Fibroblast of skin of back (primary cell): ENCODE results near the gene ADTRP. TPM values are rescaled to one million over a fixed set of nuclear protein-coding genes. Genes with fewer than 3 reads are reported as not detected.

Experiments
- DNase-seq: peaks from one replicate; pipeline ENCODE4 v3.0.0-alpha.2; 2013
- polyA plus RNA-seq, 2 experiments: library from polyadenylated mRNA; unstranded; fragments of 120-200 nt; gene quantifications; one replicate each; pipeline ENCODE4 v1.2.1, GENCODE V29; 2013; ENCODE audit not compliant: insufficient read length in 2 of 2

The ADTRP gene, protein sequence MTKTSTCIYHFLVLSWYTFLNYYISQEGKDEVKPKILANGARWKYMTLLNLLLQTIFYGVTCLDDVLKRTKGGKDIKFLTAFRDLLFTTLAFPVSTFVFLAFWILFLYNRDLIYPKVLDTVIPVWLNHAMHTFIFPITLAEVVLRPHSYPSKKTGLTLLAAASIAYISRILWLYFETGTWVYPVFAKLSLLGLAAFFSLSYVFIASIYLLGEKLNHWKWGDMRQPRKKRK
- 0.92 TPM for polyA plus RNA-seq (2013, experiment 1 of 2; ENCODE audit: insufficient read length)
- polyA plus RNA-seq (2013, experiment 2 of 2; ENCODE audit: insufficient read length): 0.66 TPM

DNA sequence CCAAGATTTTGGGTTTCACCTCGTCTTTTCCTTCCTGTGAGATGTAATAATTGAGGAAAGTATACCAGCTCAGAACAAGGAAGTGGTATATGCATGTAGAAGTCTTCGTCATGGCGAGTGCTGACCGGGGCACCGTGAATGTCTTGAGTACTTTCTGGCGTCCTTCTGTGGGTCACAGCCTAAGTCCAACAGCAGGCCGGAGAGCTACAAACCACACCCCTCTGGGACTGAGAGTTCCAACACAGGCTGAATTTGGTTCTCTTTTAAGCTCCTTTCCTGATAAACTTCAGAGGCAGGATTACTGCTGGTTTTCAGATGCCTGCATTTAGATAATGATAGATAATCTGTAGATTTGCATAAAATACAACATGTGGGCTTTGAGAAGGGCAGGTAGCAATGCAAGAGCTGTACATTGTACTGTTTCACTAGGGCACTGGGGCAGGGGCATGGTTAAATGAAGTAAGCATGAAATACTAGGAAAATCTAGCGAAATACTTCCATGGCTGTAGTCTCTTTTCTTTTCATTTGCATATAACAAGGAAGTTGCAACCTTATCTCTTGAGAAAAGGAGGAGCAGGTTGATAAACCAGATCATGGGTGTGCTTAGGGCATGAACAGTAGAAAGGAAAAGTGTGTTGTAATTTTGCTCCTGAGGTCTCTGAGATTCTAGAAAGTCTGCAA lies at the start of gene ADTRP:
Gene ADTRP, minus strand, starts transcription at position 156 of the 681 bp plus-strand sequence. Its CDS starts 44 bp downstream, at position 112.
- no peak for DNase-seq

DNA sequence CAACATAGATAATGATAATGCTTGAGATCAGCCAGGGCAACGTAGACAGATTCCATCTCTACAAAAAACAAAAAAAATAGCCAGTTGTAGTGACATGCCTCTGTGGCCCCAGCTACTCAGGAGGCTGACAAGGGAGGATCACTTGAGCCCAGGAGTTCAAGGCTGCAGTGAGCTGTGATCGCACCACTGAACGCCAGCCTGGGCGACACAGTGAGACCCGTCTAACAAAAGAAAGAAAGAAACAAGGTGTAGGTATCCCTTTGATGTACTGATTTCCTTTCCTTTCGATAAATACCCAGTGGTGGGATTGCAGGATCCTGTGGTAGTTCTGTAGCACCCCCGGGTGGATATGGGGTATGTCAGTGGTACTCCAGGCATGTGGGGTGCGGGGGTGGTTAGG lies 48.2 kb upstream of the ADTRP start:
- DNase-seq: no peak

DNA sequence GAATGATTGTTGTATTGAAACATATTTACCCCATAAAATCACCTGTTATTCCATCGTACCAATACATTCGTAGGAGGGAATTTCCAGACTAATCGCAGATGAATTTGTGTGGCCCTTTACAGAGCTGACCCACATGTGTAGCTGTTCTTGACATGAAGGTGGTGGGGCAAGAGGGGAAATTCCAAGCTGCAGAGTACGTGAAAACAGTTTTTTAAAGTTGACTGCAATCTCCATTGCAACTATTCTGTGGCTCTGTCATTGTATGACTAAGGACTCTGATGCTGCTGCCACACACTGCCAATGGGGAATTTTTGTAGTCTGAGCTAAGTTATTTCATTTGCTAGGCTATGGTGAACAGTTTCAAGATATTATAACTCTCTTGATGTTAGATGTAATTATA lies 46.4 kb upstream of the ADTRP start:
- peak; percentile 51 for DNase-seq

DNA sequence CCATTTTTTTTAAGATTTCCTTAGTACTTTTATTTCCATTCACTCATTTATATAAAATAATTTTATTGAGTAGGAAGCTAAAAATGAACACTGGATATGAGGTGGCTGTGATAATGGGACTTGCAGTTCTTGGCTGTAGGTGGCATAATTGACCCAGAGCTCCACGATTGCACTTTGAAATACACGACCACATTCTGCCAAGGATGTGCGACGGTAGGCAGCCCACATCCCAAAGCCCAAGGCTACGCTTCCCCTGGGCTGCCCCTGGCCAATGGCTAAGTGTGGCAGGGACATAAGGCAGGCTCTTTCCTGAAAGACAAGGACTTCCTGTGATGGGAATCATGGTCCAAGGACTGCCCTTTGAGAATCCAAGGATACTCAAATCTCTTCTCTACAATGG lies 43.7 kb upstream of the ADTRP start:
- DNase-seq: no peak

DNA sequence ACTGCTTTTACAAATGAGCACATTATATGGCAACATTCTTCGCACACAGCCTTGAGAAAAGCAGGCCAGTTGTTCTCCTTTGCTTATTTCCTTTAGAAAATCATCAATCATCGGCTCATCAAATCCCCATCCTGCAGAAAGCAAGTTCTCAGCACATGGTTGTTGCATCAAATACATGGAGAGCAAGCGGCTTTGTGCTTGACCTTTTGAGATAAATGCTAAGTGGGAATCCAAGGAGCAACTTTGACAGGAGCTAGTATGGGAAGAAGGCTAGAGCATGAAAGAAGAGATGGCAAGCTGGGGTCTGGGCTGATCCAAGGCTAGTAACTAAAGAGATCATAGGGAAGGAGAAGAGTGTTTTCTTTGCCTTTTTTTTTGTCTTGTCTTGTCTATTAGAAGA lies 43.2 kb upstream of the ADTRP start:
- no peak for DNase-seq

DNA sequence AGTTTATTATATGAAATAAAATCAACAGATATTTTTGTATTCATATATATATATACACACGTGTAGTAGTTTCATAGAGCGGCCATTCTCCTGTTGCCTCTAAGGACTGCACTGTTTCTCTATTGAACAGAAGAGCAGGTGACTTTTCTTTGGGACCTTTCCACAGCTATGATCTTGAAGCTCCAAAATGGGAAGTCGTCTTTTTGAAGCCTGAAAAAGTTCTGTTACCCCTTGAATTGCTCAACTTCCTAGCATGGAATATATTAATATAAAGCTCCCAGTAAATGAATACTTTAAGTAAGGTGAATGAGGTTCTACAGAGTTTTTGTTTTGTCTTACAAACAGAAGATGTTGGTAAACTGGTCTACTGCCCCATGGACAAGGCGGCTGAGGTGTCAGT lies 42.2 kb upstream of the ADTRP start:
- DNase-seq: no peak

DNA sequence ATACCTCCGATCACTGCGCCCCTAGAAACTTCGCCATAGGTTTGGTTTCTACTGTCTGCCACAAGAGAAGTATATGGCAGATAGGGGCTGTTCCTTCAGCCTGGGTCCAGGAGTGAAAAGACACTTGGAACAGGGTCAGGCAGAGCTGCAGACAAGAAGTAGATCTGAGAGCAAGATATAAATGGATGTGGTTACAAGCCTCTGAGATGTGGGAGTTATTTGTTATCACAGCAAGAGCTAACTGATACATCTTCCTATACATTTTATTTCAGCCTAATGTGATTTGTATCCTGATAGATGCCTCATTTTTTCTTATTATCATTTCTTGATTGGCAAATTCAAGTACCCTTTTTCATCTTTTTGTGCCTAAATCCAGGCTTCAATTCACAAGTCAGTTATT lies 40.9 kb upstream of the ADTRP start:
- DNase-seq: no peak

DNA sequence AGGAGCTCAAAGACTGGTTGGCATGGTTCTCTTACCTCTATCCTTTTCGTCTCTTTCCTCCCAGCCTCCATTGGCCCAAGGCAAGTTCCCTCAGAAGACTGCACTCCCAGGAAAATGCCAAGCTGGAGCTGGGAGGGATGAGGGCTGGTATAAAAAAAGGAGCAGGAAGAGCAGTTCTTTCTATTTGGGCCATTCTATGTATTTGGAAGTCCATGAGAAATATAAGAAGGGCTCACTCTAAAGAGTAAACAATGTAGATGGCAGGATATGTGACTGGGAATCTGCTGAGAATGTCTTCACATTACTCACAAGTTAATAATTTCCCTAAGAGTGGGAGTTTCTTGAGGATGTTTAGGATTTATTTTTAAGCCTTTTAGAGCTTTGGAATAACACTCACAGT lies 36.6 kb upstream of the ADTRP start:
- DNase-seq: peak; percentile 85

DNA sequence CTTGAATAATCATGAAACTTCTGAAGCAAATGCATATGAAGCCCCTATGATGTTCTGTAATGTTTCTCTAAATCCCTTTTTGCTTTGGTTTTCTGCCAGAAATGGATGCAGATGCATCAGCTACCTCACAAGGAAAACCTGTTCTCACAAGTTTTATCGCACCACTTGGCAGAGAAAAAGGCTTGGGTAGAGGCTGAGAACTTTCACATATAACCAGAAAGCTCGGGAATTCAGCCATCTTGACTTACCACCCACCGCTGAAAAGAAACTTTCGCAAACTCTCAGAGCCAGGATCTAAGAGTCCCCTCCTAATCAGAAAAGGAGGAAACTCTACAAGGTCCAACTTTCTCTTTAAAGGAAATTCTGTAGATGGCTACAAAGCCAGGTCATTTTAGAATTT lies 36.2 kb upstream of the ADTRP start:
- DNase-seq: no peak

DNA sequence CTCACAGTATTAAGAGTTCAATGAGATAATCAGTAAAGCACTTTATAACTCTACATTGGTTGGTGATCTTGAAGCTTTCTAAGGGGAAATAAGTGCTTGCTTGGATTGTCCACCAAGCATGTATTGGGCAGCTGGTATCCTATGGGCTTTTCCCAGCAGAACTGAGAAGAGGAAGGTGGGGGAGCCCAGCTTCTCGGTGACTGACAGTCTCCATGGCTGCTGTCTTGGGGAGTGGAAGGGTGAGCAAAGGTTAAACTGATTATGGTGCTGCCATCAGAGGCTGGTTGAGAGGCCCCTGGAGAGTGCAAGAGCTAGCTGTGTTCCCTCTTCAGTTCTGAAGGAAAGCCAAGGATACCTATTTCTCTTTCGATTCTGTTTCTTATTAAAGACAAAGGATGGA lies 35.5 kb upstream of the ADTRP start:
- no peak for DNase-seq

DNA sequence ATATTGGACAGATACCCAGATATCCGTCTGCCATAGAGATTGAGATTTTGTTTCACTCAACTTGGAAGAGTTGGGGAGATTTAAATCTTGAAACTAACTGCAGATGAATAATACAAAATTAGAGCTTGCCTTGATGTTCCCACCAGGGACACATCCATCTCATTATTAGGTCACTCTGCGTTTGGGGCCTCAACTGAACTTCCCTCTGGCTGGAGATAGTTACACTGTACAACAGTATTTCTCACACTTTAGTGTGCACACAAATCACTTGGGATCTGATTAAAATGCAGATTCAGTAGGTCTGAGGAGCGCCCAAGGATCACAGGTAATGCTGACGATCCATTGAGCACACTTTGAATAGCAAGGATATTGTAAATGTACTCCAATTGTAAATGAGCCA lies 35.0 kb upstream of the ADTRP start:
- DNase-seq: no peak

DNA sequence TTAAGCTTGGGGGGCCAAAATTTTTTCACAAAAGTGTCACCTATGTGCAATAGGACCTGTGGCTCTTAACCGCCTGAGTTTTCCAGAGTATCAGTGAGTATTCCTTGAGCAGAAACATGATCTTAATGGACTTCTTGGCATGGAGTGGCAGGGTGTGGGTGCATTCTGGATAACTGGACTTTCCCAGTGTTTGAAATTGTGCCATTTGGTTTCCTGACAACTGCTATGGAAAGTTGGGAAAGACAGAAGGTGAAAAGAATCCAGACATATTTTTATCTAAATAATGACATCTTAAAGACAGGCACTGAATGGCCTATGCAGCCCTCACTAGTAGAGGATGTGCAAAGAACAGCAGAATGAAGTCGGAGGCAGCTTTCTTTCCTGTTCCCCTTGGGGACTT lies 34.3 kb upstream of the ADTRP start:
- DNase-seq: no peak

DNA sequence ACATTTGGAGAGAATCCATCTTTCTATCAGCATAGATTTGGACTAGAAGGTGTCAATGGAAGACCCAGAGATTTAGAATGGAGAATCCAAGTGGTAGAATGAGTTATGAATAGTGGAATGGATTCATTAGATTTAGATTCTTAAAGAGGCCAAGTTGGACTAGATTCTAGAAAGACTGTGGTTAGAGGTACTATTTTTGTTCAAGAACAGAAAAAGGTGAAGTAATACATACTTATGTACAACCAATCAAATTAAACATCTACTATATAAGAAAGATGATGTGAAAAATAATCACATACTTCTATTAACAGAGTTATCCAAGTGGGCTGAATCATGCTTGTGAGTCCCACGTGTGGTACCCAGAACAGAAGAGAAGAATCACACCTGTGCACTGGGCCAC lies 33.8 kb upstream of the ADTRP start:
- no peak for DNase-seq

DNA sequence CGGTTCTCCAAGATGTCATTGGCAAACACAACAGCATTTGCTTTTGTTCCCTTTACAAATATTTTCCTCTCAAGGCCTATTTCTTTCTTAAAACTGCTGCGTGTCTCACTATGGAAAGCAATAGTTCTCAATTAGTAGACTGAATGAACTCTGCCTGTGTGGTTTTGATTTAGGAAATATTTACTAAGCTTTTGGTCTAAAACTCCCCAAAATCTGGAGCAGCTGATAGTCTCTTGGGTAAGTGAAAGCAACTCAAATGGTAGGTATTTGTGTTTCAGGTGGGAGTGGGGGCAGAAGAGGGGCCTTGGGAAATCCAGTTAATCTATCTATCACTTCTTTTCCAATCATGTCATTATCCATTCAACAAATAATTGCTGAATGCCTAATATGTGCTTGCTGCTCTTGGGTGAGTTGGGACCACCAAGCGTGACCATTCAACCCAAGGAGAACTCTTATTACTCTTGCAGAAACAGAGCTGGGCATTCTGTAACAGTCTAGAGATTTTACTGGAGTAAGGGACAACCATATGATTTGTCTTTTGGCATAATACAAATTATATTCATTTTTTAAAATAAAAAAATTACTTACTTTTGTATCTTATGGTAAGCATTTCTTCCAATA lies 33.2 kb upstream of the ADTRP start:
- DNase-seq: no peak

DNA sequence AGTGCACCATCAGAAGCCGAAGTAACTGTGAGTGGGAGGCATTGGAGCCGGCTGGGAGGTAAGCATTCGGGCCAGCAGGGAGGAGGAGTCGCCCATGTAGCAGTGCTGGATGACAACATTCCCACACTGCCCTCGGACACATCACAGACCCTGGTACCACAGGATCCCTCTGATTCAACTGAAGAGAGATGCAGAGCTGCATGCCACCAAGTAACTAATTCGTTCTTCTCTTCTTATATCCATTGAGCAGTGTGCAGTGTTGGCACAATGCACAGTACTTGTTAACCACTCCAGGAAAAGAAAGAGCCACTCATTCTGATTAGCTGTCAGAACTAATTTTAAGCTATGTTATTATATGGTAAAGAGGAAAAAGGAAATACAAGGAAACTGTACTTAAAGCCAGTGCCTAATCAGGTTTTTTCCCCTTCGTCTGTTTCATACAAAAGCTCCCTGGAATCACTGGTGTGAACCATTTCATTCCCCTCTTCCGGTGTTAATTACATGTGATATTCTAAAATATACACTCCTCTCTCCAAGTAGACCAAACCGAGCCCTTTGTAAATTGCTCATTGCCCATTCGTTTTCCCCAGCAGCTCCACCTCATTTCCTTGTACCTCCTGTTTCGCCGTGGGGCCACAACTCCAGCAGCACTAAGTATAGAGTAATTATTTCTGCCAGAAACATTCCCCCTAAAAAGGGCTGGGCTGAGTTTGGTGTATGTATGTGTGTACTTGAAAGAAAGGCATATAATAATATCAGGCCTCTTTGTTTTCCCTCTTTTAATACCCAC lies 32.4 kb upstream of the ADTRP start:
- no peak for DNase-seq

DNA sequence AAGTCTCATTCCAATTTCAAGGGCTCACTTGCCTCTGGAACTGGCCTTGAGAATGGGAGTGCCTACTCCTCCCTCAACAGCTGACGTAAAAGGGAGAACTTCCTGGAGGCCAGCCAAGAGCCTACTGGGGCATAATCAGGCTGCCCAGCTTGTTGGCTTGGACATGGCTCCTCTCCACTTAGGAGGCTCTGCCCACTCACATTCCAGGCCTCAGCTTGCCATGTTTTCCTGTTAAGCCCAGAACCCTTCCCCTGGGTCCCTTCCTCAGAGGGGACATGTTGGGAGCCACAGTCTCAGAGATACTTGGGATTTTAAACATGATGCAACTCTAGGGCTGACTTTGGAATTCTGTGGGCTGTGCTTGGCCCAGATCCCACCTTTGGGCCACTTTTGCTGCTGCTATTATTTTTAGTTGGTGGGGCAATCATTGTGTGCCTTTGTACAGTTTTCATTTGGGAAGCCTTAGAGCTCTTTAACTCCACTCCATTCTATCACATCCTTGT lies 31.5 kb upstream of the ADTRP start:
- peak; percentile 82 for DNase-seq

DNA sequence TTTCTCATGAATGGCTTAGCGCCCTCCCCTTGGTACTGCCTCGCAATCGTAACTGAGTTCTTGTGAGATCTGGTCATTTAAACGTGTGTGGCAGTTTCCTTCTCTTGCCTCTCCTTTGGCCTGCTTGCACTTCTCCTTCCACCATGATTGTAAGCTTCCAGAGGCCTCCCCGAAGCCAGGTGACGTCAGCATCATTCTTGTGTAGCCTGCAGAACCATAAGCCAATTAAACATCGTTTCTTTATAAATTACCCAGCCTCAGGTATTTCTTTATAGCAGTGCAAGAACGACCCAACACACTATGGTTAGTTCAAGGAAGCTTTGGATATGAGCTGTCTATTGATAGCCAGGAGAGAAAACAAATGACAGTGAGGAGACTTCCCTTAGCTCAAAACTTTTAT lies 29.5 kb upstream of the ADTRP start:
- no peak for DNase-seq

DNA sequence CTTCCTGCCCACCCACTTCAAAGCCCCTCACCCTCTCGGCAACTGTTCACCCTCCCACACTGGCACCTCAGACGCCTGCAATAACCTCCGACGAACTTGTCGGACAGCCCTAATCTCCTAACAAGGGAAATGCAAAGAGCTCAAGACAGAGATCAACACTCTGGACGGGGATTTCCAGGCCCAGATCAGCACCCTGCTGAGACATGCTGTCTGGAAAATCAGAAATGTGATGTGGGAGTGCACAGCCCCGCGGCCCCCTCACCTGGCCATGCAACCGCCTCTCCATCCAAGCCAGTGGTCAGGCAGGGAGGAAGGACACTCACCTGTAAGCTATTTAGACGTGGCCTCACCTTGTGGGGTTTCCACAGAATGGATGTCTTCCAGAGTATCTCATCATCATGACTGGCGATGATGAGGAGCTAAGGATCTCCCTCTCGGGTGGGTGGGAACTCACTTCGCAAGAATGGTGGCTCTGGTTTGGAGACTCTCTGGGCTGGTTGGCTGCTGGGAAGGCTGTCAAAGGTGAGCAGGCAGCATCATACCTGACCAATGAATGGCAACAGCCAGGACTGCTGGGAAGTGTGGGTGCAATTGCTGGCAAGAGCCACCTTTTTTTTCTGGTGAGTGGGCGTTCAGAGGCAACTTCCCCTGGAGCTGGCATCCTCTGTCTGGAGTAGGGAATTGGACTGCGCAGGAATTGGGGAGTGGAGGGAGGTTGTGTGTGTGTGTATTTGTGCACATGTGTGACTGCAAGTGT lies 28.1 kb upstream of the ADTRP start:
- no peak for DNase-seq

DNA sequence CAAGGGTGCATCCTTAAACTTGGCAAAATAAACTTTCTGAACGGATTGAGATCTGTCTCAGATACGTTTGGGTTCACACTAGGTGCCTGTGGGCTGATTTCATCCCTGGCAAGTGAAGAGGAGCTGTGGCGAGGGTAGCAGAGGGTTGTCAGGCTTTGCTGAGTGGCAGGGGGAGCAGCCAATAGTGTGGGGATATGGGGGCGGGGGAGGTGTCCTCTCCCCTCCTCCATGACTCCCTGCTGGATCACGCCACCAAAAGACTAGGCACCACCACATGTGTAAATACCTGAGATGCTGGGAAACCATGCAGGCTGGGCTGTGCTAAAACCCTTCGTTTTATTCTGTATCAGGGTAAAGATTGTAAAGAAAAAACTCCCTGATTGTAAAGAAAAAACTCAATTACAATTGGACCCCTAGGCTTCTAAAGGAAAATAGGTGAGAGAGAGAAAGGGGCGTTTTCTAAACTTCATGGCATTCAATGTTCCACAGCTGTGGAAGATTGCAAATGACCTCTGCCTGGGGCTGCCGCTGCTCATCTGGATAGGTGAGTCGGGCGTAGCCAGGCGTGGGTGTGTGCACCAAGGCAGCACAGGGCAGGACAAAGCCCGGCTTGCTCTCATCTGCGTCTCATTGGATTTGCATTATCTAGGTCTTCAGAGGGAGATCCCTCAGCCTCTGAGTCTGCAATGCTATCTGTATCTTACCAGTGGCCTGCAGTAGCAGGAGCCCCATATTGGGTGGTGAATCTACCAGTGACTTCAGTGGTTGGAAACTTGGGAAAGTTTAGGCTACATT lies 26.9 kb upstream of the ADTRP start:
- no peak for DNase-seq

DNA sequence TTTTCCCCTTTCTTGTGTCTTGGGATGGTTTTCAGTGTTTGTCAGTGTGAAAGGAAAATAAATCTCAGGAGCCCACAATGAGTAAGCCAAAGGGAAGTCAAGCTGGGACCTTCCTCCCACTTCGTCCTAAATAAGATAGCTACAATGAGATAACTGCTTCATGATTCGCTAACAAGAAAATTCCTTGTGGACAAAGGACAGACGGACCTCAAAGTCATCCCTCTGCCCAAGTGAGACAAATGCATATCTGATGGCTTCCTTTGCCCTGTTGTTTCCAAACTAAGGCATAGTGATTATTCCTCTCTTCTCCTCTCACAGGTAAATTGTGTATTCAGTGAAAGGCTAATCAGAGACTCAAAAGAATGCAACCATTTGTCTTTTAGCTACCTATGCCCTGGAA lies 26.1 kb upstream of the ADTRP start:
- DNase-seq: peak; percentile 60

DNA sequence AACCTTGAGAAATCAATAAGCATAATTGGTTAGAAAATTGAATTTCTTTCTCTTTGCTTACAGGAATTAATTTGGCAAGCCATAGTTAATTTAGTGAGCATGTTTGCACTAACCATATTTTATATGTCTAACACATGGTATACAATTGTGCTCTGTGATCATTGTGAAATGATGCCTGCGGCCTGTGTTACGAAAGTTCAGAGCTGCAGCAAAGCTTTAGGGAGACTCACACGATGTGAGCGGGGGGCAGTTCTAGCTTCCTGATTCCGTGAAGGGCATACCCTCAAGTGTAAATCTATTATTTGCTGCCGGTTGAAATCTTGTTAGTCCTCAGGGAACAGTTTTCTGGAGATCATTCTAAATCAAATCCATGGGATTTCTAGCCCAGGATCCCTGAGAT lies 25.5 kb upstream of the ADTRP start:
- DNase-seq: no peak
